ENCODE data around the gene KRT17. TPM values are rescaled to one million over a fixed set of nuclear protein-coding genes. Genes with fewer than 3 reads are reported as not detected.
"Not testable (repeated sequence)": the region's sequence is repeated elsewhere in the genome, so short reads cannot be mapped to it uniquely, and the experiment has no call there.

The KRT17 gene
- total and polyA plus RNA-seq, 4 donors: 3.8 to 126 (median 19.3) TPM

GRCh38 chr17:41631025-41631897, 6.9 kb upstream of the KRT17 start:
- intact Hi-C loops (cut with DNase I): no loop called here
- DNase-seq: no peak
- Histone ChIP-seq H3K4me3 (ENCODE audit: low read length in 2 of 2) (no peak overlapping the region), H3K27me3 (ENCODE audit: control insufficient read depth in 1 of 2, insufficient read depth in 2 of 2, low read length in 1 of 2) (no peaks in the 10 kb centered on the region), H3K4me1 (ENCODE audit: control insufficient read depth in 1 of 2, insufficient read depth in 2 of 2, low read length in 2 of 2) (no peaks in the 10 kb centered on the region), H3K27ac (ENCODE audit: low read depth in 1 of 2, low read length in 2 of 2) (no peak overlapping the region), H3K9me3 (ENCODE audit: control insufficient read depth, low read length) (no peaks in the 10 kb centered on the region), H3K36me3 (ENCODE audit: control insufficient read depth in 1 of 2, insufficient read depth in 2 of 2, low read length in 1 of 2) (no peaks in the 10 kb centered on the region)
- 91 to 94% methylated on average over 8 of the region's 8 CpGs for WGBS, 2 donors
- ATAC-seq (ENCODE audit: low FRiP score): no peak

- H3K4me1 ChIP-seq (ENCODE audit: control insufficient read depth in 1 of 2, insufficient read depth in 2 of 2, low read length in 2 of 2): no peaks in the 10 kb centered on the region
- no peaks in the 10 kb centered on the region for H3K27me3 ChIP-seq (ENCODE audit: control insufficient read depth in 1 of 2, insufficient read depth in 2 of 2, low read length in 1 of 2)
- H3K4me3 ChIP-seq (ENCODE audit: low read length in 2 of 2): no peak overlapping the region
- no peaks in the 10 kb centered on the region for H3K36me3 ChIP-seq (ENCODE audit: control insufficient read depth in 1 of 2, insufficient read depth in 2 of 2, low read length in 1 of 2)
- no peak for DNase-seq
- WGBS, 2 donors: 85 to 88% methylated on average over 13 of the region's 13 CpGs
- no peak for ATAC-seq (ENCODE audit: low FRiP score)
- intact Hi-C loops (cut with DNase I): no loop called here
- no peak overlapping the region for H3K27ac ChIP-seq (ENCODE audit: low read depth in 1 of 2, low read length in 2 of 2)
- no peaks in the 10 kb centered on the region for H3K9me3 ChIP-seq (ENCODE audit: control insufficient read depth, low read length)
Measured at GRCh38 chr17:41629826-41630670, 5.7 kb upstream of the KRT17 start.

- no peak for ATAC-seq (ENCODE audit: low FRiP score)
- no peaks in the 10 kb centered on the region for H3K4me1 ChIP-seq (ENCODE audit: control insufficient read depth in 1 of 2, insufficient read depth in 2 of 2, low read length in 2 of 2)
- H3K9me3 ChIP-seq (ENCODE audit: control insufficient read depth, low read length): no peaks in the 10 kb centered on the region
- no peaks in the 10 kb centered on the region for H3K27me3 ChIP-seq (ENCODE audit: control insufficient read depth in 1 of 2, insufficient read depth in 2 of 2, low read length in 1 of 2)
- no peaks in the 10 kb centered on the region for H3K36me3 ChIP-seq (ENCODE audit: control insufficient read depth in 1 of 2, insufficient read depth in 2 of 2, low read length in 1 of 2)
- no peak overlapping the region for H3K4me3 ChIP-seq (ENCODE audit: low read length in 2 of 2)
- no peak overlapping the region for H3K27ac ChIP-seq (ENCODE audit: low read depth in 1 of 2, low read length in 2 of 2)
- whole genome bisulfite sequencing, 2 donors: 89% methylated on average over 10 of the region's 10 CpGs
- DNase-seq: peak in 1 of 2 donors; percentile 12
- intact Hi-C loops (cut with DNase I): no loop called here
Measured at GRCh38 chr17:41629316-41629715, 4.9 kb upstream of the KRT17 start.

- H3K27ac ChIP-seq (ENCODE audit: low read depth in 1 of 2, low read length in 2 of 2); H3K9me3 ChIP-seq (ENCODE audit: control insufficient read depth, low read length); H3K4me1 ChIP-seq (ENCODE audit: control insufficient read depth in 1 of 2, insufficient read depth in 2 of 2, low read length in 2 of 2); ATAC-seq (ENCODE audit: low FRiP score); H3K36me3 ChIP-seq (ENCODE audit: control insufficient read depth in 1 of 2, insufficient read depth in 2 of 2, low read length in 1 of 2); H3K4me3 ChIP-seq (ENCODE audit: low read length in 2 of 2); intact Hi-C loops (cut with DNase I); H3K27me3 ChIP-seq (ENCODE audit: control insufficient read depth in 1 of 2, insufficient read depth in 2 of 2, low read length in 1 of 2): not testable (repeated sequence)
- WGBS, 2 donors: 92 to 94% methylated on average over 11 of the region's 11 CpGs
- DNase-seq: peak in 1 of 2 donors; percentile 5
Measured at GRCh38 chr17:41628621-41629255, 4.4 kb upstream of the KRT17 start.

GRCh38 chr17:41628073-41628370, 3.6 kb upstream of the KRT17 start:
- intact Hi-C loops (cut with DNase I); H3K27ac ChIP-seq (ENCODE audit: low read depth in 1 of 2, low read length in 2 of 2); H3K4me3 ChIP-seq (ENCODE audit: low read length in 2 of 2); H3K4me1 ChIP-seq (ENCODE audit: control insufficient read depth in 1 of 2, insufficient read depth in 2 of 2, low read length in 2 of 2); H3K9me3 ChIP-seq (ENCODE audit: control insufficient read depth, low read length); H3K27me3 ChIP-seq (ENCODE audit: control insufficient read depth in 1 of 2, insufficient read depth in 2 of 2, low read length in 1 of 2); H3K36me3 ChIP-seq (ENCODE audit: control insufficient read depth in 1 of 2, insufficient read depth in 2 of 2, low read length in 1 of 2): not testable (repeated sequence)
- DNase-seq: peak in 1 of 2 donors; percentile 30
- peak; percentile 48 for ATAC-seq (ENCODE audit: low FRiP score)
- 57 to 76% methylated on average over 1 of the region's 1 CpG for WGBS, 2 donors

GRCh38 chr17:41627316-41628072, 3.1 kb upstream of the KRT17 start:
- 94% methylated on average over 23 of the region's 23 CpGs for WGBS, 2 donors
- no peaks in the 10 kb centered on the region for H3K27me3 ChIP-seq (ENCODE audit: control insufficient read depth in 1 of 2, insufficient read depth in 2 of 2, low read length in 1 of 2)
- H3K27ac ChIP-seq (ENCODE audit: low read depth in 1 of 2, low read length in 2 of 2): no peak overlapping the region
- H3K36me3 ChIP-seq (ENCODE audit: control insufficient read depth in 1 of 2, insufficient read depth in 2 of 2, low read length in 1 of 2): no peaks in the 10 kb centered on the region
- ATAC-seq (ENCODE audit: low FRiP score) (no peak), DNase-seq (peak; percentile 21 to 59)
- intact Hi-C loops (cut with DNase I): no loop called here
- no peak overlapping the region for H3K4me3 ChIP-seq (ENCODE audit: low read length in 2 of 2)
- H3K4me1 ChIP-seq (ENCODE audit: control insufficient read depth in 1 of 2, insufficient read depth in 2 of 2, low read length in 2 of 2): no peaks in the 10 kb centered on the region
- no peaks in the 10 kb centered on the region for H3K9me3 ChIP-seq (ENCODE audit: control insufficient read depth, low read length)

- 81 to 87% methylated on average over 5 of the region's 5 CpGs for WGBS, 2 donors
- intact Hi-C loops (cut with DNase I); DNase-seq; H3K4me1 ChIP-seq (ENCODE audit: control insufficient read depth in 1 of 2, insufficient read depth in 2 of 2, low read length in 2 of 2); H3K27ac ChIP-seq (ENCODE audit: low read depth in 1 of 2, low read length in 2 of 2); ATAC-seq (ENCODE audit: low FRiP score); H3K27me3 ChIP-seq (ENCODE audit: control insufficient read depth in 1 of 2, insufficient read depth in 2 of 2, low read length in 1 of 2); H3K9me3 ChIP-seq (ENCODE audit: control insufficient read depth, low read length); H3K36me3 ChIP-seq (ENCODE audit: control insufficient read depth in 1 of 2, insufficient read depth in 2 of 2, low read length in 1 of 2); H3K4me3 ChIP-seq (ENCODE audit: low read length in 2 of 2): not testable (repeated sequence)
Measured at GRCh38 chr17:41626914-41627295, 2.5 kb upstream of the KRT17 start.
